WTC11 (cell line): ENCODE measurements around the gene IGHMBP2. TPM values are rescaled to one million over a fixed set of nuclear protein-coding genes. Genes with fewer than 3 reads are reported as not detected.

ENCODE experiments used
- ATAC-seq: fragments of 200-7000 bp; cut with Tn5 transposase; 2 replicates; pipeline ENCODE4 v1.10.0; 2021; ENCODE audit warnings: mild to moderate bottlenecking, moderate library complexity
- CTCF ChIA-PET: fragments of 300-600 bp; sonication (Branson Sonifier 250); formaldehyde crosslinking; loops from one replicate; lab custom pipeline; 2021; ENCODE audit warnings: antibody characterized with exemption; lab: Charles Lee
- POLR2A ChIA-PET: fragments of 350-600 bp; sonication (Branson Sonifier 250); formaldehyde crosslinking; loops from one replicate; lab custom pipeline; 2021; ENCODE audit warnings: antibody characterized with exemption; lab: Charles Lee
- DNase-seq: peaks from one replicate; pipeline ENCODE4 v3.0.0; 2021; ENCODE audit warnings: low spot score
- H3K27ac Mint-ChIP-seq: 2 replicates; pipeline ENCODE4 v1.8.0; 2021; ENCODE audit warnings: mixed read lengths
- H3K27me3 Mint-ChIP-seq: 2 replicates; pipeline ENCODE4 v1.8.0; 2021; ENCODE audit warnings: low read depth, mild to moderate bottlenecking, moderate library complexity, mixed read lengths
- H3K36me3 Mint-ChIP-seq: 2 replicates; pipeline ENCODE4 v1.8.0; 2021; ENCODE audit warnings: mixed read lengths
- H3K4me1 Mint-ChIP-seq: 2 replicates; pipeline ENCODE4 v1.8.0; 2022; ENCODE audit warnings: mixed read lengths
- H3K4me3 Mint-ChIP-seq: 2 replicates; pipeline ENCODE4 v1.8.0; 2021; ENCODE audit warnings: mild to moderate bottlenecking, moderate library complexity, mixed read lengths
- H3K9me3 Mint-ChIP-seq: 2 replicates; pipeline ENCODE4 v1.8.0; 2021; ENCODE audit warnings: mixed read lengths
- CBFB ChIP-seq: sonication (generic); formaldehyde crosslinking; IDR thresholded peaks from 2 replicates; pipeline ENCODE4 v1.8.1; 2022; ENCODE audit warnings: mild to moderate bottlenecking, low read depth, missing genetic modification reagents
- CDX4 ChIP-seq: fragments of 250-450 bp; sonication (Bioruptor Pico); IDR thresholded peaks from 2 replicates; pipeline ENCODE4 v1.9.0; 2021; ENCODE audit warnings: moderate library complexity, mild to moderate bottlenecking, inconsistent platforms, borderline replicate concordance
- CREM ChIP-seq: sonication (generic); formaldehyde crosslinking; IDR thresholded peaks from 2 replicates; pipeline ENCODE4 v1.8.1; 2022; ENCODE audit warnings: mild to moderate bottlenecking, missing genetic modification reagents, moderate library complexity
- ELF4 ChIP-seq: sonication (generic); formaldehyde crosslinking; IDR thresholded peaks from 2 replicates; pipeline ENCODE4 v1.8.1; 2022; ENCODE audit warnings: low read depth, mild to moderate bottlenecking, moderate library complexity, missing genetic modification reagents
- ERG ChIP-seq: fragments of 250-450 bp; sonication (Bioruptor Pico); IDR thresholded peaks from 2 replicates; pipeline ENCODE4 v1.8.0; 2021; ENCODE audit warnings: mild to moderate bottlenecking
- ESRRA ChIP-seq: sonication (generic); formaldehyde crosslinking; IDR thresholded peaks from 2 replicates; pipeline ENCODE4 v1.8.1; 2022; ENCODE audit warnings: mild to moderate bottlenecking, missing genetic modification reagents, borderline replicate concordance
- ETV6 ChIP-seq: sonication (generic); formaldehyde crosslinking; IDR thresholded peaks from 2 replicates; pipeline ENCODE4 v1.8.1; 2022; ENCODE audit warnings: mild to moderate bottlenecking, missing genetic modification reagents
- JUN ChIP-seq: sonication (generic); formaldehyde crosslinking; IDR thresholded peaks from 2 replicates; pipeline ENCODE4 v1.8.0; 2023; ENCODE audit warnings: mild to moderate bottlenecking, missing genetic modification reagents
- MAX ChIP-seq: sonication (generic); formaldehyde crosslinking; IDR thresholded peaks from 2 replicates; pipeline ENCODE4 v1.8.0; 2022; ENCODE audit warnings: mild to moderate bottlenecking, missing genetic modification reagents
- MYBL2 ChIP-seq: sonication (generic); formaldehyde crosslinking; IDR thresholded peaks from 2 replicates; pipeline ENCODE4 v1.8.1; 2023; ENCODE audit warnings: mild to moderate bottlenecking, moderate library complexity, missing genetic modification reagents
- NFYB ChIP-seq: sonication (generic); formaldehyde crosslinking; conservative IDR thresholded peaks from 2 replicates; pipeline ENCODE4 v1.8.0; 2022; ENCODE audit warnings: low read depth, missing genetic modification reagents
- NR2C2 ChIP-seq: sonication (generic); formaldehyde crosslinking; IDR thresholded peaks from 2 replicates; pipeline ENCODE4 v1.8.0; 2022; ENCODE audit warnings: mild to moderate bottlenecking, missing genetic modification reagents
- NR3C1 ChIP-seq: sonication (generic); formaldehyde crosslinking; conservative IDR thresholded peaks from 2 replicates; pipeline ENCODE4 v1.8.1; 2023; ENCODE audit warnings: low read depth, mild to moderate bottlenecking, missing genetic modification reagents
- STAT6 ChIP-seq: sonication (generic); formaldehyde crosslinking; conservative IDR thresholded peaks from 2 replicates; pipeline ENCODE4 v1.8.1; 2023; ENCODE audit warnings: mild to moderate bottlenecking, low read depth, missing genetic modification reagents, moderate library complexity
- ZMAT4 ChIP-seq: fragments of 250-450 bp; sonication (Bioruptor Pico); IDR thresholded peaks from 2 replicates; pipeline ENCODE4 v1.9.0; 2021; ENCODE audit warnings: mild to moderate bottlenecking
- ZNF138 ChIP-seq: sonication (generic); formaldehyde crosslinking; conservative IDR thresholded peaks from 2 replicates; pipeline ENCODE4 v1.8.1; 2022; ENCODE audit warnings: mild to moderate bottlenecking, moderate library complexity, missing genetic modification reagents
- ZNF263 ChIP-seq: sonication (generic); formaldehyde crosslinking; IDR thresholded peaks from 2 replicates; pipeline ENCODE4 v1.8.1; 2022; ENCODE audit warnings: low read depth, mild to moderate bottlenecking, moderate library complexity, missing genetic modification reagents
- ZNF532 ChIP-seq: fragments of 250-450 bp; sonication (Bioruptor Pico); IDR thresholded peaks from 2 replicates; pipeline ENCODE4 v1.9.0; 2021; ENCODE audit warnings: mild to moderate bottlenecking, borderline replicate concordance
- total RNA-seq: library from RNA; stranded (reverse); gene quantifications from 3 replicates; pipeline ENCODE4 v1.2.3, GENCODE V29; 2021

Gene IGHMBP2
- total RNA-seq, 1 experiment from 2014 or later = 22.5 TPM

GRCh38 chr11:68878022-68878421 lies 25.7 kb upstream of the IGHMBP2 start:
- Mint-ChIP-seq H3K4me1 (no peaks in the 10 kb centered on the region), H3K36me3 (peaks cover 5% of the 10 kb centered on the region), H3K27ac (no peak overlapping the region), H3K4me3 (no peak overlapping the region), H3K27me3 (no peaks in the 10 kb centered on the region), H3K9me3 (peaks cover 4% of the 10 kb centered on the region; the same call in 1 of the 2 replicates)
- ATAC-seq (no peak), DNase-seq (no peak)
- POLR2A ChIA-PET = no interaction called here
- CTCF ChIA-PET = interaction anchor here (5.6 kb wide), 1 partner anchor 12 kb away, joined by 19 read pairs; no protein-coding TSS in a partner anchor
- TF ChIP-seq NR2C2 (CRISPR knock-in tag) (no peak), ELF4 (CRISPR knock-in tag) (no peak), NR3C1 (CRISPR knock-in tag) (no peak), ETV6 (CRISPR knock-in tag) (no peak), ZNF138 (CRISPR knock-in tag) (no peak), CBFB (CRISPR knock-in tag) (no peak), ZNF263 (no peak), CDX4 (CRISPR knock-in tag) (no peak), ERG (CRISPR knock-in tag) (no peak), STAT6 (no peak), MAX (no peak), NFYB (no peak), MYBL2 (CRISPR knock-in tag) (no peak), JUN (no peak), ZMAT4 (no peak), CREM (CRISPR knock-in tag) (no peak), ZNF532 (CRISPR knock-in tag) (no peak), ESRRA (CRISPR knock-in tag) (no peak)
